Nephron (organoid): Measurements from ENCODE around the gene GLRA3.

Experiments
- H3K27ac Mint-ChIP-seq, 3 experiments: 2 replicates each; pipeline ENCODE4 v1.8.0; 2020; ENCODE audit warnings: mixed read lengths in 3 of 3, mild to moderate bottlenecking in 2 of 3, moderate library complexity in 1 of 3
- H3K27me3 Mint-ChIP-seq: 2 replicates; pipeline ENCODE4 v1.8.0; 2021; ENCODE audit warnings: low read depth, mild to moderate bottlenecking, moderate library complexity, mixed read lengths
- H3K36me3 Mint-ChIP-seq: 2 replicates; pipeline ENCODE4 v1.8.0; 2020; ENCODE audit warnings: low read depth, mixed read lengths
- H3K4me1 Mint-ChIP-seq: 2 replicates; pipeline ENCODE4 v1.8.0; 2020; ENCODE audit warnings: mixed read lengths
- H3K4me3 Mint-ChIP-seq, 3 experiments: 2 replicates each; pipeline ENCODE4 v1.8.0; 2020; ENCODE audit warnings: mild to moderate bottlenecking in 3 of 3, mixed read lengths in 3 of 3, moderate library complexity in 2 of 3
- H3K9me3 Mint-ChIP-seq: 2 replicates; pipeline ENCODE4 v1.8.0; 2020; ENCODE audit warnings: mixed read lengths
- CTCF ChIP-seq, 3 experiments: fragments of 200-600 bp; sonication (generic); IDR thresholded peaks; one replicate each; pipeline ENCODE4 v1.5.0; 2021; ENCODE audit warnings: antibody characterized with exemption in 3 of 3; ENCODE audit not compliant: unreplicated experiment in 3 of 3

GLRA3 gene

DNA sequence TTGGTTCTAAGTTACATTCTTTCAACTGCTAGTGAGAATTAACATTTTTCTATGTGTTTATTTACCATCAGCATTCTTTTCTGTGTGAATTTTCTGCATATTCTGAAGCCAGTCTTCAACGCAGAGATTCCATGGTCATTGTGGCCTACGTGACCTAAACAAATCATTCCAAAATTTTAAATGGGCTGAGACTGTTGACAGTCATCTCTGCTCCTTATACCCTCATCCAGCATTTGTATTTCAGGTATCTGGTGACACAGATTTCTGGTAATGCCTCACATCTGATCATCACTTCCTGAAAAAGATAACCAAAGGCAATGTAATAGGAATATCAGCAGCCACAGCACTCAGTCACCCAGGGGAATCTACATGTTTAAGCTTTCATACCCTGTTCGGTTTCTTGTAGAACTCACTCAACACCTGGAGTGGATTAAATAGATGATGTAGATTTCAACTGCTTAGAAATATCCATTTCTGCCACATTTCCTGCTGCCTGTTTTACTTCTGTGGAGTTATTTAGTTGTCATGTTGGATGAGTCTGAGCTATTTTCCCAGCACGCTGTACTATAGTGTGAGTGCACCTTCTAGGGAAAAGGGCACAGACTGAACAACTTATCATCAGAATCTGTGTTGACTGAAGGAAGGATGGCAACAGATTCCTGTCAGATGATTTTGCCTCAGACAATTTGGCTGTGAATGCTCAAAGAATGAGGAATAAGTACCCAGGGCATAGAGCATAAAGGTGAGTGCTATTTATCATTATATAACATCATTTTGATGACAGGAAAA is 233.7 kb downstream of the GLRA3 start:
- Mint-ChIP-seq H3K27me3 (no peaks in the 10 kb centered on the region), H3K36me3 (no peaks in the 10 kb centered on the region), H3K4me1 (no peaks in the 10 kb centered on the region), H3K9me3 (no peaks in the 10 kb centered on the region), H3K27ac (no peak overlapping the region), H3K4me3 (no peak overlapping the region)
- TF ChIP-seq CTCF (IDR thresholded peaks at IDR 0.05; ENCODE audit: unreplicated experiment in 3 of 3), result no peak

DNA sequence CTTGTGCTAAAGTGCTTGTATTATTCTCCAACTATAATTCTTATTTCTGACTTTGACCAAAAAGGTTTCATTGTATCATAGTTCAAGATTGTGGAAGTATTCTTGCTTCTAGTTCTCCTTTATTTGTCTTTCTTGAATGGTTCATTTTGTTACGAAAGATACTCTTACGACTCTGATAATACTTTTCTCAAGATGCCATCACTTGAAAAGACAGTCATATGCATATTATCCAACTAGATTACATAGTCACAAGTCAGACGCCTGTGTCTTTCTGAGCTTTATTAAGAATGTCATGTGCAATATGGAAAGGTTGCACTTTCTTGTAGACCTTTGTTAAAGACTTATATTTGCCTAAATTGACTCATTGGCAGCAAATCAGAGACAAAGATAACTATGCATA is 235.3 kb downstream of the GLRA3 start:
- Mint-ChIP-seq H3K27ac (no peak overlapping the region), H3K36me3 (no peaks in the 10 kb centered on the region), H3K4me3 (no peak overlapping the region), H3K27me3 (no peaks in the 10 kb centered on the region), H3K9me3 (no peaks in the 10 kb centered on the region), H3K4me1 (no peaks in the 10 kb centered on the region)
- no peak for TF ChIP-seq CTCF (IDR thresholded peaks at IDR 0.05; ENCODE audit: unreplicated experiment in 3 of 3)

DNA sequence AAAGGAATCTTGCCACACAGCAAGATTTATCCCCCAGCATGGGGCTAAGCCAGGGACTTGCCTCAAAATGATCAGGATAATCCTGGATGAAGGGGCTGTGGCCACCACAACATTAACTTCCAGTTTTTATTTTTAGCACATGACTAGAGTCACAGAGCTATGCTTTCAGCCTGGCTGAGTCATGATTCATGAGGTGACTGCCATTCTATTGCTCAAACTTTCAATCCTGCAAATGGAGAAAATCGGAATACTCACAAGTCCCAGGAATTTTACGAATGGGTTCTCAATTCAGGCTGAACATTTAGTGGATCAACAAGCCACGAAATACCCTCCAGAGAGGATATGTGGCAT is 236.1 kb downstream of the GLRA3 start:
- H3K36me3 Mint-ChIP-seq, result no peaks in the 10 kb centered on the region
- no peaks in the 10 kb centered on the region for H3K27me3 Mint-ChIP-seq
- no peak overlapping the region for H3K27ac Mint-ChIP-seq
- TF ChIP-seq CTCF (IDR thresholded peaks at IDR 0.05; ENCODE audit: unreplicated experiment in 3 of 3), result no peak
- no peak overlapping the region for H3K4me3 Mint-ChIP-seq
- no peaks in the 10 kb centered on the region for H3K4me1 Mint-ChIP-seq
- no peaks in the 10 kb centered on the region for H3K9me3 Mint-ChIP-seq

GRCh38 chr4:174592256-174592984 is 236.6 kb downstream of the GLRA3 start:
- H3K36me3 Mint-ChIP-seq, result no peaks in the 10 kb centered on the region
- TF ChIP-seq CTCF (IDR thresholded peaks at IDR 0.05; ENCODE audit: unreplicated experiment in 3 of 3), result no peak
- no peak overlapping the region for H3K27ac Mint-ChIP-seq
- H3K4me3 Mint-ChIP-seq, result no peak overlapping the region
- H3K27me3 Mint-ChIP-seq, result no peaks in the 10 kb centered on the region
- no peaks in the 10 kb centered on the region for H3K4me1 Mint-ChIP-seq
- no peaks in the 10 kb centered on the region for H3K9me3 Mint-ChIP-seq

- no peak for TF ChIP-seq CTCF (IDR thresholded peaks at IDR 0.05; ENCODE audit: unreplicated experiment in 3 of 3)
- H3K4me1 Mint-ChIP-seq, result no peaks in the 10 kb centered on the region
- H3K36me3 Mint-ChIP-seq, result no peaks in the 10 kb centered on the region
Measured at GRCh38 chr4:174591243-174592021, 237.6 kb downstream of the GLRA3 start.

More at GRCh38 chr4:174591243-174592021, 237.6 kb downstream of the GLRA3 start:
- Mint-ChIP-seq H3K27ac (no peak overlapping the region), H3K27me3 (no peaks in the 10 kb centered on the region), H3K4me3 (no peak overlapping the region), H3K9me3 (no peaks in the 10 kb centered on the region)
